Neural progenitor cell (in vitro differentiated cells): ENCODE data around the gene PLA2G4B.

Source experiments
- CTCF ChIP-seq: fragments of 200-600 bp; sonication (generic); IDR thresholded peaks from 2 replicates; pipeline ENCODE4 v1.5.1; 2017; ENCODE audit warnings: antibody characterized with exemption, mild to moderate bottlenecking
- EZH2phosphoT487 ChIP-seq: fragments of 200-600 bp; sonication (generic); IDR thresholded peaks from 2 replicates; pipeline ENCODE4 v1.6.1; 2017; ENCODE audit warnings: antibody characterized with exemption

- TF ChIP-seq CTCF (no peak), EZH2phosphoT487 (no peak)
Measured at GRCh38 chr15:41821831-41822230, 16.8 kb upstream of the PLA2G4B start.
